Calu3 (cell line): ENCODE data around the gene HMMR. TPM values are rescaled to one million over a fixed set of nuclear protein-coding genes. Genes with fewer than 3 reads are reported as not detected.
A peak's percentile ranks its signal among the peaks of the same experiment; 100 is the strongest.

ENCODE experiments used
- BruUV-seq: library from RNA; stranded (reverse); fragments of 400-500 nt; replicated peaks from 2 replicates; lab custom pipeline; 2021; lab: Mats Ljungman, UMichigan
- CTCF ChIA-PET: fragments of 300-600 bp; sonication (Branson Sonifier 250); formaldehyde crosslinking; loops from one replicate; lab custom pipeline; 2022; ENCODE audit warnings: antibody characterized with exemption; lab: Charles Lee
- DNase-seq: peaks from one replicate; pipeline ENCODE4 v3.0.0; 2022
- H3K27ac Mint-ChIP-seq: one replicate; pipeline ENCODE4 v1.8.0; 2022; ENCODE audit warnings: mixed read lengths; ENCODE audit not compliant: unreplicated experiment
- H3K27me3 Mint-ChIP-seq: one replicate; pipeline ENCODE4 v1.8.0; 2022; ENCODE audit warnings: mixed read lengths; ENCODE audit not compliant: unreplicated experiment
- H3K36me3 Mint-ChIP-seq: one replicate; pipeline ENCODE4 v1.8.0; 2022; ENCODE audit warnings: mild to moderate bottlenecking, moderate library complexity, mixed read lengths; ENCODE audit not compliant: insufficient read depth, unreplicated experiment
- H3K4me1 Mint-ChIP-seq: one replicate; pipeline ENCODE4 v1.8.0; 2022; ENCODE audit warnings: mild to moderate bottlenecking, low read depth, mixed read lengths; ENCODE audit not compliant: unreplicated experiment
- H3K4me3 Mint-ChIP-seq: one replicate; pipeline ENCODE4 v1.8.0; 2022; ENCODE audit warnings: mild to moderate bottlenecking, low read depth, moderate library complexity, mixed read lengths; ENCODE audit not compliant: unreplicated experiment
- H3K9me3 Mint-ChIP-seq: one replicate; pipeline ENCODE4 v1.8.0; 2022; ENCODE audit warnings: low read depth, mixed read lengths; ENCODE audit not compliant: unreplicated experiment
- intact Hi-C: fragments of 100-400 bp; cut with micrococcal nuclease; formaldehyde crosslinking; loops from one replicate; pipeline ENCODE4 v1.10.0; 2022; ENCODE audit not compliant: unreplicated experiment
- total RNA-seq: library from RNA; stranded (reverse); gene quantifications from 2 replicates; pipeline ENCODE4 v1.2.3, GENCODE V29; 2022
- TF ChIP-seq, protein P1 (sequence below): fragments of 200-600 bp; IDR thresholded peaks from one replicate; pipeline ENCODE4 v1.8.0; 2022; ENCODE audit warnings: antibody characterized with exemption; ENCODE audit not compliant: unreplicated experiment

The HMMR gene
- total RNA-seq, 1 experiment from 2014 or later: 54.3 TPM

DNA sequence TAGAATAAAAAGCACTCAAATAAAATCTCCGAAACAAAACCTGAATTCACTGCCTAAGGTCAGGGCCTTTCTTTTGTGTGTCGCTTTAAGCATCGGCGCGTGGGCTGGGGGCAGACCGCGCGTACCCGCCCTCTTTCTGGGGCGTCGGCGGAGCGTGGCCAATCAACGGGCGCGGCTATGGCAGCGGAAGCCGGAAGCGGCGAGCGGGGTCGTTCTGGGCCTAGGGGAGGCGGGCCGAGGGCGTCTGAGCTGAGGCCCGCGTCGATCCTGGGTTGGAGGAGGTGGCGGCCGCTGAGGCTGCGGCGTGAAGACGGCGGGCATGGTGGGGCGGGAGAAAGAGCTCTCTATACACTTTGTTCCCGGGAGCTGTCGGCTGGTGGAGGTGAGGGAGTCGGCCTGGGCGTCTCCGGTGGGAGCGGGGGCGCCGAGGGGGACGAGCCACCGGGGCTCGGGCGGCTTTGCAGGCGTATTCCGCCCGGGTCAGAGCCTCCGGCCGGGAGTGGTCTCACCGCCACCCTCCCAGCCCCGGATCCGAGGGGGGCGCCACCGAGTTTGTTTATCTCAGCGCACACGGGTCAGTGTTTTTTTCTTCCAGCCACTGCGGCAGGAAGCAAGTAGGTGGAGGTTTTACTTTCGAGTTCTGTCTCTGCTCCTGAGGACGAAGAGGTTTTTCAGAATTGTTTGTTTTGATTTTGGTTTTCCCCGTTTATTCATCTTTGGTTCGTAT is 45.1 kb downstream of the HMMR start, which contains the start of gene MAT2B:
TSS of gene MAT2B (plus strand) at position 252 of the 727 bp plus-strand sequence. CDS start at position 320, 68 bp downstream.
- intact Hi-C loops: loop anchor here (2.0 kb wide), 1 partner anchor 45 kb away; the partner anchor contains the start of genes HMMR and NUDCD2
- Mint-ChIP-seq H3K36me3 (peaks cover 51% of the 10 kb centered on the region), H3K9me3 (no peaks in the 10 kb centered on the region), H3K27me3 (no peaks in the 10 kb centered on the region), H3K27ac (peak within 1 kb of the TSS; percentile 83), H3K4me3 (peak within 1 kb of the TSS; percentile 98), H3K4me1 (peaks cover 21% of the 10 kb centered on the region)
- TF ChIP-seq, protein P1, sequence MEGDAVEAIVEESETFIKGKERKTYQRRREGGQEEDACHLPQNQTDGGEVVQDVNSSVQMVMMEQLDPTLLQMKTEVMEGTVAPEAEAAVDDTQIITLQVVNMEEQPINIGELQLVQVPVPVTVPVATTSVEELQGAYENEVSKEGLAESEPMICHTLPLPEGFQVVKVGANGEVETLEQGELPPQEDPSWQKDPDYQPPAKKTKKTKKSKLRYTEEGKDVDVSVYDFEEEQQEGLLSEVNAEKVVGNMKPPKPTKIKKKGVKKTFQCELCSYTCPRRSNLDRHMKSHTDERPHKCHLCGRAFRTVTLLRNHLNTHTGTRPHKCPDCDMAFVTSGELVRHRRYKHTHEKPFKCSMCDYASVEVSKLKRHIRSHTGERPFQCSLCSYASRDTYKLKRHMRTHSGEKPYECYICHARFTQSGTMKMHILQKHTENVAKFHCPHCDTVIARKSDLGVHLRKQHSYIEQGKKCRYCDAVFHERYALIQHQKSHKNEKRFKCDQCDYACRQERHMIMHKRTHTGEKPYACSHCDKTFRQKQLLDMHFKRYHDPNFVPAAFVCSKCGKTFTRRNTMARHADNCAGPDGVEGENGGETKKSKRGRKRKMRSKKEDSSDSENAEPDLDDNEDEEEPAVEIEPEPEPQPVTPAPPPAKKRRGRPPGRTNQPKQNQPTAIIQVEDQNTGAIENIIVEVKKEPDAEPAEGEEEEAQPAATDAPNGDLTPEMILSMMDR: peak; percentile 46
- CTCF ChIA-PET: interaction anchor here (0.6 to 1.8 kb wide), 3 partner anchors 45 to 97 kb away, joined by 3 to 10 read pairs (median 3); partner anchors contain the start of genes HMMR and NUDCD2
- DNase-seq: peak; percentile 97
- no TSS peak for BruUV-seq

GRCh38 chr5:163506095-163506457 is 45.6 kb downstream of the HMMR start:
- intact Hi-C loops: no loop called here
- peaks cover 21% of the 10 kb centered on the region for H3K4me1 Mint-ChIP-seq
- peak overlapping the region; percentile 98 for H3K4me3 Mint-ChIP-seq
- peak overlapping the region; percentile 83 for H3K27ac Mint-ChIP-seq
- DNase-seq: no peak
- H3K36me3 Mint-ChIP-seq: peaks cover 51% of the 10 kb centered on the region
- H3K27me3 Mint-ChIP-seq: no peaks in the 10 kb centered on the region
- CTCF ChIA-PET: interaction anchor here (0.7 to 1.8 kb wide), 2 partner anchors 45 to 97 kb away, joined by 3 to 10 read pairs; partner anchors contain the start of genes HMMR and NUDCD2
- TF ChIP-seq, protein P1: no peak
- TSS peak; percentile 60 for BruUV-seq
- no peaks in the 10 kb centered on the region for H3K9me3 Mint-ChIP-seq

DNA sequence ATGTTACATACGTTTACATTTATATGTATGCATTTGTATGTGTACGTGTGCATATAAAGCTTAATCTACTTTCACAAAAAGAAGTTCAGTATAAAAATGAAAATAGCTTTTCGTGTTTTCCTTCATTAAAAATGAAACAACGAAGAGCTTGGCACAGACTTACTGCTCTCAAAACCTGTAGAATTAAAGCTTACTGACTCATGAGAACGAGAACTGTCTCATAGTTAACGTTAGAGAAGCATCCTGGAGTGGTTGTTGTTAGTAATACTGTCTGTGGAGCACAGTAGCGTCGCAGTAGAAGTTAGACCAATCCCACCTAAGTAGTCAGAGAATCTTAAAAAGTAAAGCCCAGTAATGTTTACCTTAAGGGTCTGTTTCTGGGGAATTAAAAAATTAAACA is 46.3 kb downstream of the HMMR start:
- TF ChIP-seq, protein P1: no peak
- Mint-ChIP-seq H3K9me3 (no peaks in the 10 kb centered on the region), H3K4me1 (peaks cover 21% of the 10 kb centered on the region), H3K27me3 (no peaks in the 10 kb centered on the region), H3K36me3 (peaks cover 51% of the 10 kb centered on the region), H3K4me3 (peak overlapping the region; percentile 98), H3K27ac (peak overlapping the region; percentile 83)
- intact Hi-C loops: no loop called here
- DNase-seq: no peak
- CTCF ChIA-PET: interaction anchor here (0.7 kb wide), 3 partner anchors 15 to 989 kb away, joined by 3 to 11 read pairs (median 6); no protein-coding TSS in a partner anchor
- no TSS peak for BruUV-seq

GRCh38 chr5:163508753-163509152 is 48.3 kb downstream of the HMMR start:
- Mint-ChIP-seq H3K36me3 (peaks cover 55% of the 10 kb centered on the region), H3K27me3 (no peaks in the 10 kb centered on the region), H3K27ac (peak overlapping the region; percentile 81), H3K9me3 (no peaks in the 10 kb centered on the region), H3K4me1 (peaks cover 21% of the 10 kb centered on the region), H3K4me3 (peak overlapping the region; percentile 98)
- no peak for DNase-seq
- CTCF ChIA-PET: no interaction called here
- BruUV-seq: no TSS peak
- intact Hi-C loops: no loop called here
- TF ChIP-seq, protein P1: no peak
